ENCODE measurements around the gene KIF5A.

Gene KIF5A

GRCh38 chr12:57574795-57575194, 25.0 kb downstream of the KIF5A start:
- Histone ChIP-seq H3K9me3 (ENCODE audit: control extremely low read depth in 1 of 5, control insufficient read depth in 4 of 5, insufficient read depth in 2 of 5, low read depth in 1 of 5, low read length in 4 of 5) (no peaks in the 10 kb centered on the region), H3K4me1 (ENCODE audit: control extremely low read depth in 1 of 4, control insufficient read depth in 4 of 4, insufficient read depth in 4 of 4, low read length in 3 of 4) (no peaks in the 10 kb centered on the region), H3K4me3 (ENCODE audit: control insufficient read depth in 1 of 7, extremely low read depth in 1 of 7, insufficient read depth in 4 of 7, low read depth in 2 of 7, low read length in 6 of 7) (no peak overlapping the region), H3K27ac (ENCODE audit: insufficient read depth in 1 of 2, low read depth in 1 of 2, low read length in 2 of 2, poor library complexity in 1 of 2, severe bottlenecking in 2 of 2) (no peak overlapping the region), H3K36me3 (ENCODE audit: control insufficient read depth in 4 of 4, insufficient read depth in 4 of 4, low read length in 3 of 4) (peaks cover 0 to 20% (median 7%) of the 10 kb centered on the region in 4 experiments), H3K27me3 (replicated peaks in 2 of 5; ENCODE audit: control insufficient read depth in 4 of 5, insufficient read depth in 5 of 5, low read length in 4 of 5) (peaks cover 0 to 11% (median 0%) of the 10 kb centered on the region in 5 experiments)
- no peak for DNase-seq
- 91% methylated on average over 7 of the region's 10 CpGs for WGBS (ENCODE audit: insufficient coverage)
- ChIA-PET POLR2A (no interaction called here), CTCF (interaction anchor here (1.1 to 2.5 kb wide), 11 partner anchors 9 to 85 kb away, joined by 3 to 12 read pairs (median 3); no protein-coding TSS in a partner anchor)

GRCh38 chr12:57575771-57576612, 26.1 kb downstream of the KIF5A start:
- no peak overlapping the region for H3K4me3 ChIP-seq (ENCODE audit: control insufficient read depth in 1 of 7, extremely low read depth in 1 of 7, insufficient read depth in 4 of 7, low read depth in 2 of 7, low read length in 6 of 7)
- no peak overlapping the region for H3K27ac ChIP-seq (ENCODE audit: insufficient read depth in 1 of 2, low read depth in 1 of 2, low read length in 2 of 2, poor library complexity in 1 of 2, severe bottlenecking in 2 of 2)
- no peaks in the 10 kb centered on the region for H3K9me3 ChIP-seq (ENCODE audit: control extremely low read depth in 1 of 5, control insufficient read depth in 4 of 5, insufficient read depth in 2 of 5, low read depth in 1 of 5, low read length in 4 of 5)
- WGBS (ENCODE audit: insufficient coverage) = 93% methylated on average over 12 of the region's 12 CpGs
- H3K36me3 ChIP-seq (ENCODE audit: control insufficient read depth in 4 of 4, insufficient read depth in 4 of 4, low read length in 3 of 4) = peaks cover 0 to 24% (median 7%) of the 10 kb centered on the region in 4 experiments
- peaks cover 0 to 11% (median 0%) of the 10 kb centered on the region in 5 experiments for H3K27me3 ChIP-seq (replicated peaks in 2 of 5; ENCODE audit: control insufficient read depth in 4 of 5, insufficient read depth in 5 of 5, low read length in 4 of 5)
- DNase-seq = no peak
- ChIA-PET POLR2A (no interaction called here), CTCF (interaction anchor here (0.7 to 2.5 kb wide), 17 partner anchors 8 to 117 kb away, joined by 3 to 12 read pairs (median 4); no protein-coding TSS in a partner anchor)
- H3K4me1 ChIP-seq (ENCODE audit: control extremely low read depth in 1 of 4, control insufficient read depth in 4 of 4, insufficient read depth in 4 of 4, low read length in 3 of 4) = no peaks in the 10 kb centered on the region

GRCh38 chr12:57576613-57577160, 26.8 kb downstream of the KIF5A start:
- WGBS (ENCODE audit: insufficient coverage) = 98% methylated on average over 7 of the region's 9 CpGs
- Histone ChIP-seq H3K27ac (ENCODE audit: insufficient read depth in 1 of 2, low read depth in 1 of 2, low read length in 2 of 2, poor library complexity in 1 of 2, severe bottlenecking in 2 of 2) (no peak overlapping the region), H3K36me3 (ENCODE audit: control insufficient read depth in 4 of 4, insufficient read depth in 4 of 4, low read length in 3 of 4) (peaks cover 0 to 26% (median 7%) of the 10 kb centered on the region in 4 experiments), H3K9me3 (ENCODE audit: control extremely low read depth in 1 of 5, control insufficient read depth in 4 of 5, insufficient read depth in 2 of 5, low read depth in 1 of 5, low read length in 4 of 5) (no peaks in the 10 kb centered on the region), H3K4me3 (ENCODE audit: control insufficient read depth in 1 of 7, extremely low read depth in 1 of 7, insufficient read depth in 4 of 7, low read depth in 2 of 7, low read length in 6 of 7) (no peak overlapping the region), H3K27me3 (replicated peaks in 2 of 5; ENCODE audit: control insufficient read depth in 4 of 5, insufficient read depth in 5 of 5, low read length in 4 of 5) (peaks cover 0 to 11% (median 0%) of the 10 kb centered on the region in 5 experiments), H3K4me1 (ENCODE audit: control extremely low read depth in 1 of 4, control insufficient read depth in 4 of 4, insufficient read depth in 4 of 4, low read length in 3 of 4) (no peaks in the 10 kb centered on the region)
- DNase-seq = no peak
- POLR2A ChIA-PET = interaction anchor here (0.6 kb wide), 1 partner anchor 172 kb away, joined by 3 read pairs; no protein-coding TSS in a partner anchor
- CTCF ChIA-PET = interaction anchor here (1.1 to 2.5 kb wide), 6 partner anchors 9 to 118 kb away, joined by 4 to 12 read pairs (median 4); no protein-coding TSS in a partner anchor

GRCh38 chr12:57577981-57578758, 28.3 kb downstream of the KIF5A start:
- 95% methylated on average over 10 of the region's 12 CpGs for WGBS (ENCODE audit: insufficient coverage)
- peaks cover 0 to 13% (median 0%) of the 10 kb centered on the region in 5 experiments for H3K27me3 ChIP-seq (replicated peaks in 2 of 5; ENCODE audit: control insufficient read depth in 4 of 5, insufficient read depth in 5 of 5, low read length in 4 of 5)
- CTCF ChIA-PET = interaction anchor here (1.0 kb wide), 1 partner anchor 43 kb away, joined by 3 read pairs; no protein-coding TSS in a partner anchor
- H3K36me3 ChIP-seq (ENCODE audit: control insufficient read depth in 4 of 4, insufficient read depth in 4 of 4, low read length in 3 of 4) = peaks cover 0 to 18% (median 7%) of the 10 kb centered on the region in 4 experiments
- no peaks in the 10 kb centered on the region for H3K4me1 ChIP-seq (ENCODE audit: control extremely low read depth in 1 of 4, control insufficient read depth in 4 of 4, insufficient read depth in 4 of 4, low read length in 3 of 4)
- no peak overlapping the region for H3K27ac ChIP-seq (ENCODE audit: insufficient read depth in 1 of 2, low read depth in 1 of 2, low read length in 2 of 2, poor library complexity in 1 of 2, severe bottlenecking in 2 of 2)
- no peaks in the 10 kb centered on the region for H3K9me3 ChIP-seq (ENCODE audit: control extremely low read depth in 1 of 5, control insufficient read depth in 4 of 5, insufficient read depth in 2 of 5, low read depth in 1 of 5, low read length in 4 of 5)
- DNase-seq = no peak
- no peak overlapping the region for H3K4me3 ChIP-seq (ENCODE audit: control insufficient read depth in 1 of 7, extremely low read depth in 1 of 7, insufficient read depth in 4 of 7, low read depth in 2 of 7, low read length in 6 of 7)
- POLR2A ChIA-PET = interaction anchor here (0.6 kb wide), 1 partner anchor 25 kb away, joined by 6 read pairs; no protein-coding TSS in a partner anchor

- no peaks in the 10 kb centered on the region for H3K9me3 ChIP-seq (ENCODE audit: control extremely low read depth in 1 of 5, control insufficient read depth in 4 of 5, insufficient read depth in 2 of 5, low read depth in 1 of 5, low read length in 4 of 5)
- peaks cover 0 to 17% (median 0%) of the 10 kb centered on the region in 5 experiments for H3K27me3 ChIP-seq (replicated peaks in 2 of 5; ENCODE audit: control insufficient read depth in 4 of 5, insufficient read depth in 5 of 5, low read length in 4 of 5)
- no peak overlapping the region for H3K4me3 ChIP-seq (ENCODE audit: control insufficient read depth in 1 of 7, extremely low read depth in 1 of 7, insufficient read depth in 4 of 7, low read depth in 2 of 7, low read length in 6 of 7)
- WGBS (ENCODE audit: insufficient coverage) = 89% methylated on average over 2 of the region's 2 CpGs
- no peaks in the 10 kb centered on the region for H3K4me1 ChIP-seq (ENCODE audit: control extremely low read depth in 1 of 4, control insufficient read depth in 4 of 4, insufficient read depth in 4 of 4, low read length in 3 of 4)
- ChIA-PET CTCF (interaction anchor here (1.0 to 7.7 kb wide), 2 partner anchors 13 to 44 kb away, joined by 4 to 121 read pairs; no protein-coding TSS in a partner anchor), POLR2A (no interaction called here)
- H3K27ac ChIP-seq (ENCODE audit: insufficient read depth in 1 of 2, low read depth in 1 of 2, low read length in 2 of 2, poor library complexity in 1 of 2, severe bottlenecking in 2 of 2) = no peak overlapping the region
- no peak for DNase-seq
- peaks cover 0 to 18% (median 7%) of the 10 kb centered on the region in 4 experiments for H3K36me3 ChIP-seq (ENCODE audit: control insufficient read depth in 4 of 4, insufficient read depth in 4 of 4, low read length in 3 of 4)
These were observed 29.2 kb downstream of the KIF5A start for GRCh38 chr12:57579011-57579410.

- WGBS (ENCODE audit: insufficient coverage) = 98% methylated on average over 4 of the region's 8 CpGs
- POLR2A ChIA-PET = no interaction called here
- H3K4me1 ChIP-seq (ENCODE audit: control extremely low read depth in 1 of 4, control insufficient read depth in 4 of 4, insufficient read depth in 4 of 4, low read length in 3 of 4) = no peaks in the 10 kb centered on the region
- no peak overlapping the region for H3K27ac ChIP-seq (ENCODE audit: insufficient read depth in 1 of 2, low read depth in 1 of 2, low read length in 2 of 2, poor library complexity in 1 of 2, severe bottlenecking in 2 of 2)
- peaks cover 0 to 23% (median 0%) of the 10 kb centered on the region in 5 experiments for H3K27me3 ChIP-seq (replicated peaks in 2 of 5; ENCODE audit: control insufficient read depth in 4 of 5, insufficient read depth in 5 of 5, low read length in 4 of 5)
- H3K4me3 ChIP-seq (ENCODE audit: control insufficient read depth in 1 of 7, extremely low read depth in 1 of 7, insufficient read depth in 4 of 7, low read depth in 2 of 7, low read length in 6 of 7) = no peak overlapping the region
- no peaks in the 10 kb centered on the region for H3K9me3 ChIP-seq (ENCODE audit: control extremely low read depth in 1 of 5, control insufficient read depth in 4 of 5, insufficient read depth in 2 of 5, low read depth in 1 of 5, low read length in 4 of 5)
- peaks cover 0 to 18% (median 7%) of the 10 kb centered on the region in 4 experiments for H3K36me3 ChIP-seq (ENCODE audit: control insufficient read depth in 4 of 4, insufficient read depth in 4 of 4, low read length in 3 of 4)
- CTCF ChIA-PET = interaction anchor here (0.6 to 7.7 kb wide), 9 partner anchors 10 to 62 kb away, joined by 3 to 121 read pairs (median 4); no protein-coding TSS in a partner anchor
- DNase-seq = no peak
These were observed 30.0 kb downstream of the KIF5A start for GRCh38 chr12:57579677-57580465.

Data from common myeloid progenitor, CD34-positive (primary cell).